GM19438 (cell line): ENCODE data around the gene MYOZ1.

Experiments used
- ATAC-seq: cut with Tn5 transposase; IDR thresholded peaks from one replicate; pipeline ENCODE4 v1.9.1; 2021; ENCODE audit warnings: low read depth; ENCODE audit not compliant: unreplicated experiment

Gene MYOZ1

GRCh38 chr10:73609116-73609515, 32.2 kb downstream of the MYOZ1 start:
- no peak for ATAC-seq

- ATAC-seq: no peak
These were observed 39.8 kb downstream of the MYOZ1 start for GRCh38 chr10:73601486-73601921.

- no peak for ATAC-seq
These were observed 43.9 kb downstream of the MYOZ1 start for GRCh38 chr10:73597346-73597745.

GRCh38 chr10:73593812-73594211, 47.5 kb downstream of the MYOZ1 start:
- no peak for ATAC-seq

- ATAC-seq: no peak
These were observed 48.2 kb downstream of the MYOZ1 start for GRCh38 chr10:73593110-73593509.

GRCh38 chr10:73591935-73592699, 49.2 kb downstream of the MYOZ1 start:
- no peak for ATAC-seq

- no peak for ATAC-seq
These were observed 50.1 kb downstream of the MYOZ1 start, which contains the start of gene USP54 for GRCh38 chr10:73590881-73591799. Gene USP54 (minus strand): TSS chr10:73591342. CDS start chr10:73575658, 15,684 bp downstream.

- no peak for ATAC-seq
These were observed 51.6 kb downstream of the MYOZ1 start for GRCh38 chr10:73589563-73590126.

GRCh38 chr10:73588656-73589055, 52.6 kb downstream of the MYOZ1 start:
- ATAC-seq: no peak

- ATAC-seq: no peak
These were observed 54.7 kb downstream of the MYOZ1 start for GRCh38 chr10:73586583-73586984.

- no peak for ATAC-seq
These were observed 55.9 kb downstream of the MYOZ1 start for GRCh38 chr10:73585327-73585726.

GRCh38 chr10:73584737-73585136, 56.5 kb downstream of the MYOZ1 start:
- no peak for ATAC-seq

GRCh38 chr10:73581918-73582317, 59.4 kb downstream of the MYOZ1 start:
- no peak for ATAC-seq
